ENCODE measurements around the gene CAMTA1.

Gene CAMTA1

GRCh38 chr1:7248549-7249199 lies 463.4 kb downstream of the CAMTA1 start:
- no peak for TF ChIP-seq ZNF274 (IDR thresholded peaks at IDR 0.05; ENCODE audit: low read depth, low read length)
- no peak overlapping the region for H3K4me3 ChIP-seq (ENCODE audit: low read length)

DNA sequence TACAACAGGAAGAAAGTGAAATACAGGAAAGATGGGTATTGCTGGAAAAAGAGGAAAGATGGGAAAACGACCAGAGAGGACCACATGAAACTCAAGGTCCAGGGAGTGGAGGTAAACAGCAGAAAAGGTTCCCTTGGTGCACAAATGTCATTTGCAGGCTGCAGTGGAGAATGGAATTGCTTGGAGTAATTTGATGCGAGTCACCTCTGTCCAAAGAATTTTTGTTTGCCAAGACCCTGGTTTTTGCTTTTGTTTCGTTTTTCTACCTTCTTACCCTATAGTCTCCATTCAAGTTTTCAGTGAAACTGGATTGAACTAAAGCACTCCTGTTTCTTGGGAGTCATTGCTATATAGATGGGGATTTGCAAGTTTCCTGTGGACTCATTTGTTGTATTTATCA lies 464.3 kb downstream of the CAMTA1 start:
- no peak overlapping the region for H3K4me3 ChIP-seq (ENCODE audit: low read length)
- TF ChIP-seq ZNF274 (IDR thresholded peaks at IDR 0.05; ENCODE audit: low read depth, low read length) = no peak

DNA sequence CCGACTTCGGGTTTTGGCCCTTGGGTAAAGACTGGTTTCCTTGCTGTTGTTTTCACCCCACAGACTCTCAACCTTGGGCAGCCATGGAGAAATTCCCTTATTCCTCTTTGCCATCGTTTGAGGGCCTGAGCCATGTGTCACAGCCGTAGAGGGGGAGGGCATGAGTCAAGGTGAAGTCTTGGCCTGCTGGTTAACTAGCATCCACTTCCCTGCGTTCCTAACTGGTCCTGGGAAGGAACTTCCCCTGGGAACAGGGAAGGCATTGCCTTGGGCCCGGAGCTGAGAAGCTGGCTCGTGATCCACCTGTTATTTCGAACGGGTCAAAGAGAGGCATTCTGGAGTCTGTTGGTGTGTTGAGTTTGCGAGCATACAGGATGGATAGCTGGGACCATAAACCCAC lies 464.9 kb downstream of the CAMTA1 start:
- no peak overlapping the region for H3K4me3 ChIP-seq (ENCODE audit: low read length)
- TF ChIP-seq ZNF274 (IDR thresholded peaks at IDR 0.05; ENCODE audit: low read depth, low read length) = no peak

DNA sequence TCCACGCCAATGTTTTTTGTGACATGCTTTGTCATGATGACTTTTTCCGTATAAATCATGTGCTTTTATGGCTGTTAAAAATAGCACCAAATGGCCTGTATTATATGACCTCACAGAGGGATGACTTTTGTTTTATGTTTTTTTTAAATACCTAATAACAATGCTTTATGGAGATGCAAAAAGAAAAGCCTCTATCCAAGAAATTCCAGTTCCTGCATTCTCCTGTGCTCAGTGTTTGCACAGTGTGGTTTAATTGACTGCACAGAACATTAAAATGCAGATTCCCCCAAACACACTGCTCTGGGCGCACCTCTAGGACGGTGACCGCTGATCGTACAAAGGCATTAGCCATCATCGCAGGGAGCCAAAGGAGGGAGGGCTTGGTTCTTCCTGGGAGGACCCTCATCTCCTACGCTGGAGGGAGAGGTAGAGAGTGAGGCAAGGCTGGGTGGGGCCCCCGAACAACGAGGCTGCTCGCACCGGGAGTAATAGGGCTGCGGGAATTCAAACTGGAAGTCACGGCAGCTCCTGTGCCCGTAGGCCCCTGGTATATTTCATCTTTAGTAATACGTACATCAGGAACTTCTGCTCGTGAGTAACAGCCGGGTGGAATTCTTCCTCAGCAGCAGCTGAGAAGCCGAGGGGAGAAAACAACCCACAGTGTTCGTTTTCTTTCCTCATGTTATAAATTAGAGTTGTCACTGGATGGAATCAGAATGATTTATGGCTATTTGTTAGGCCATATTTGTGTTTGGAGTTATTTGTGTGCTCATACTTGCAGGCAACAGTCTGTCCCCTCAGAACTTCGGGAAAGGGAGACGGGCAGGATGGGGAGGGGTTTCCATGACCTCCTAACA lies 465.6 kb downstream of the CAMTA1 start:
- no peak for TF ChIP-seq ZNF274 (IDR thresholded peaks at IDR 0.05; ENCODE audit: low read depth, low read length)
- no peak overlapping the region for H3K4me3 ChIP-seq (ENCODE audit: low read length)

DNA sequence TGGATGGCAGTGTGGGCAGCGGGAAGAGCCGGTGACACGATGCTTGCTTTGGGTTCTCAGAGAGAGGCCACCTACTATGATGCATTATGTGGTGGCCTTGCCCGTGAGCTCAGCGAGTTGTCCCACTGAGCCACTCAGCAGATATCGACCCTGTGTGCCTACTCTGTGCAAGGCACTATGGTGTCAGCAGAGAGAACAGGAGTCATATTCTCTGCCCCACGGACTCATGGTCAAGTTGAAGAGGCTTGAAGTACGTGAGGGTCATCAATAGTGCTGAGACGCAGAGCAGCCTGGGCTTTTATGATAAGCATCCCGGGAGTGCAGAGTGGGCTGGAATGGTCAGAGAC lies 466.2 kb downstream of the CAMTA1 start:
- TF ChIP-seq ZNF274 (IDR thresholded peaks at IDR 0.05; ENCODE audit: low read depth, low read length) = no peak
- no peak overlapping the region for H3K4me3 ChIP-seq (ENCODE audit: low read length)

DNA sequence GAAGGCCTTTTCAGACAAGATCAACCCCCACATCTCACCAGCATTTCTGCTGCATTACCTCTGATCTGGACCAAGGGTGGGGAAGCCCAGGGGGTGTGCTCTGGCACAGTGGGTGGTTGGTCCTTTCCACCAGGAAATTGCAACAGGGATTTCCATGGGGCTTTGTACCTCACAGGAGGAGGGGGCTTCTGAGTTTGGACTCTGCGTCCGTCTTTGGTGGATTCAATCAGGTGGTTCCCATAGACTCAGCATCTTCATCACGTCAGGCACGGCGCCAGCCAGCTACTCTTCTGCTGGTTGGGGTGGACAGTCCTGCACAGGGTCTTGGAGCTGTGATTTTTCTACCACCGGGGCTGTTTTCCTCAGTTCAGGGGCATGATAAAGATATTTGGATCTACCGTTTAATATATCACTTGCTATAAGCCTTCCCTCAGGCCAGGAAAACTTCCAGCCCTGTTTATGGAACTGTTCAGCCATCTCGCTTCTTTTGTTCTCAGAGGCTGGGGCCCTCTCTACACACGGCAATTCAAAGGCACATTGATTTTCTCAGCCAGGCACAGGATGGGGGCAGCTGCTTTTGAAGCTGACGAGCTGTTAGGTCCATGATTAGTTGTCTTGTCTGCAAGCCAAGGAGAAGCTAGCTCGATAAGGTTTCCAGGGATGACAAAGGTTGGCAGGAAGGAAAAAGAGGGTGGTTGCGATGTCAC lies 467.3 kb downstream of the CAMTA1 start:
- no peak overlapping the region for H3K4me3 ChIP-seq (ENCODE audit: low read length)
- no peak for TF ChIP-seq ZNF274 (IDR thresholded peaks at IDR 0.05; ENCODE audit: low read depth, low read length)

DNA sequence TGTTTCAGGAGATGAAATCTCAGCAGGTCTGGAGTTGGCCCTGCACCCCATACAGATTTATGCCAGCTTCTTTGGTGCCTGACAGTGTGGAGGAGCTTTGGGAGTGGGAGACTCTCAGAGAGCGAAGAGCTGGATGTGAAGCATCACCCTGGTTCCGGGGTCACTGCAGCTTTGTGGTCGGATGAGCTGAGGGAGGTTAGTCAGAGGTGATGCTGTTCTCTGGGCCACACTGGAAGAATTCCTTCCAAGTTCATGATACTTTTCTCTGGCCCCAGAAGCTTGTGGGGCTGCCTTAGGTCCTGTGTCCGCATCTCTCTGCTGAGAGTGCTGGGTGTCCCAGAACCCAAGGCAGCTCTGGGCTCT lies 467.8 kb downstream of the CAMTA1 start:
- H3K4me3 ChIP-seq (ENCODE audit: low read length) = no peak overlapping the region
- no peak for TF ChIP-seq ZNF274 (IDR thresholded peaks at IDR 0.05; ENCODE audit: low read depth, low read length)

- no peak overlapping the region for H3K4me3 ChIP-seq (ENCODE audit: low read length)
- TF ChIP-seq ZNF274 (IDR thresholded peaks at IDR 0.05; ENCODE audit: low read depth, low read length) = no peak
Observed at GRCh38 chr1:7253988-7254587, 468.8 kb downstream of the CAMTA1 start.

DNA sequence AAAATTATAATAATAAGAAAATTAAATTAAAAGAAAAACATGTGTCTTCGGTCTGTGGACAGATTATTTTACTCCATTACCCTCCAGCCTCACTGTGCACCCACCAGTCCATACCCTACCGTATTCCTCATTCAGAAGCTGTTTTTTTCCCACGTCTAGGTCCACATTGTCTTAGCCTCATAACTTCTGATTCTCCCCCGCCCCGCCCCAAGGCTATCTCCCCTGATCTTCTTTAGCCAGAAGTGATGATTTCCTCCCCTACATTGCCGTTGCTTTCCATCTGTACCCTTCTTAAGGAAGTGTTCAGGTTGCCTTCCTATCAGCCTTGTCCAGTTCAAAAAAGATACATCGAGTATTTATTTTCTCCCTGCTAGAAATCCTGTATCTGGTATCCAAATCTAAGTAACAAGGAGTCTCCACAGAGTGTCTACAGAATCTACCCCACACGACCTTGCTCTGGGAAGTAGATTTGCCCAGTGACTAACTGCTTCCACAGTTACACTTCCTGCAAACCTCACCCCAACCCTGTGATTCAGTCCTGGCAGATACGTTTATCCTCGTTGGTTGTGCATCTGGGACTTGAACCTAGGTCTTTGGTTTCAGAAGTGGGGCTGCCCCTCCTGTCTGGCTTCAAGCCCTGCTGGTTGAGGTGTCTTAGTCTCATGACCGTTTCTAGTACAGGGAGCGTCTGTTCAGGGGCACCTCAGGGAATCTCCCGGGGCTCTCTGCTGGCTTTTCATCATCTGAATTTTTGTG lies 470.2 kb downstream of the CAMTA1 start:
- no peak for TF ChIP-seq ZNF274 (IDR thresholded peaks at IDR 0.05; ENCODE audit: low read depth, low read length)

DNA sequence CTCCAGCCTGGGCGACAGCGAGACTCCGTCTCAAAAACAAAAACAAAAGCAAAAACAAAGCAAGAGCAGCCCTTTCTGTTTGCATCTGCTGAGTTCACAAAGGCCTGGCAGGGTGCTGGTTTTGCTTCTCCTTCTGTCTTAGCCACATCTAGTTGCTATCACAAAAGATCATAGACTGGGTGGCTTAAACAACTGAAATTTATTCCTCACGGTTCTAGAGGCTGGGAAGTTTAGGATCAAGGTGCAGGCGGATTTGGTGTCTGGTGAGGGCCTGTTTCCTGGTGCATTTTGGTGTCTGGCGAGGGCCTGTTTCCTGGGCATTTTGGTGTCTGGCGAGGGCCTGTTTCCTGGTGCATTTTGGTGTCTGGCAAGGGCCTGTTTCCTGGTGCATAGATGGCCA lies 471.3 kb downstream of the CAMTA1 start:
- no peak overlapping the region for H3K4me3 ChIP-seq (ENCODE audit: low read length)

More for the DNA sequence above, 470.2 kb downstream of the CAMTA1 start:
- no peak overlapping the region for H3K4me3 ChIP-seq (ENCODE audit: low read length)

GRCh38 chr1:7257225-7257624 lies 472.0 kb downstream of the CAMTA1 start:
- TF ChIP-seq ZNF274 (IDR thresholded peaks at IDR 0.05; ENCODE audit: low read depth, low read length) = no peak
- no peak overlapping the region for H3K4me3 ChIP-seq (ENCODE audit: low read length)

More for the DNA sequence above, 471.3 kb downstream of the CAMTA1 start:
- no peak for TF ChIP-seq ZNF274 (IDR thresholded peaks at IDR 0.05; ENCODE audit: low read depth, low read length)

- no peak for TF ChIP-seq ZNF274 (IDR thresholded peaks at IDR 0.05; ENCODE audit: low read depth, low read length)
- no peak overlapping the region for H3K4me3 ChIP-seq (ENCODE audit: low read length)
Observed at GRCh38 chr1:7258589-7259135, 473.4 kb downstream of the CAMTA1 start.

GRCh38 chr1:7259955-7260354 lies 474.7 kb downstream of the CAMTA1 start:
- no peak overlapping the region for H3K4me3 ChIP-seq (ENCODE audit: low read length)
- TF ChIP-seq ZNF274 (IDR thresholded peaks at IDR 0.05; ENCODE audit: low read depth, low read length) = no peak

All from GM08714 (cell line).